ENCODE data around the gene FBXL17. TPM values are rescaled to one million over a fixed set of nuclear protein-coding genes. Genes with fewer than 3 reads are reported as not detected.

FBXL17 gene
- polyA plus RNA-seq, 2 of the 4 experiments (the other 2 are of a cell fraction), result 8.7 to 9.1 TPM

- TF ChIP-seq USF2 (IDR thresholded peaks at IDR 0.05) (no peak), MAZ (IDR thresholded peaks at IDR 0.05; ENCODE audit: borderline replicate concordance, low read depth, low read length) (no peak), ELK1 (IDR thresholded peaks at IDR 0.05; ENCODE audit: low read depth, low read length) (no peak), E2F6 (IDR thresholded peaks at IDR 0.05; ENCODE audit: borderline replicate concordance, low read depth) (no peak), EP300 (IDR thresholded peaks at IDR 0.05) (no peak), CBX8 (IDR thresholded peaks at IDR 0.05) (no peak), POLR2A (IDR thresholded peaks at IDR 0.05; ENCODE audit: low read length) (no peak), HOXA7 (CRISPR knock-in tag; IDR thresholded peaks at IDR 0.05) (no peak), NPAS2 (CRISPR knock-in tag; IDR thresholded peaks at IDR 0.05; ENCODE audit: borderline replicate concordance) (no peak), ZC3H11A (IDR thresholded peaks at IDR 0.05) (no peak), JUN (IDR thresholded peaks at IDR 0.05) (no peak), TFCP2L1 (CRISPR knock-in tag; IDR thresholded peaks at IDR 0.05) (no peak), NFE2L2 (conservative IDR thresholded peaks at IDR 0.05; ENCODE audit: low read length) (no peak), HES2 (IDR thresholded peaks at IDR 0.05) (no peak), MAFK (IDR thresholded peaks at IDR 0.05; ENCODE audit: partially characterized antibody) (no peak)
- ChIA-PET POLR2A (no interaction called here), CTCF (interaction anchor here (1.0 kb wide), 1 partner anchor 11 kb away, joined by 9 read pairs; no protein-coding TSS in a partner anchor)
- FAIRE-seq (no peak), DNase-seq (ENCODE audit: low read depth in 1 of 2, low spot score in 1 of 2) (no peak), ATAC-seq (no peak)
- Histone ChIP-seq H3K4me3 (no peak overlapping the region), H3K27ac (no peak overlapping the region), H3K4me1 (no peaks in the 10 kb centered on the region), H3K4me2 (no peak overlapping the region), H3K9me3 (no peaks in the 10 kb centered on the region)
- 96% methylated on average over 2 of the region's 2 CpGs for WGBS (ENCODE audit: missing lambda C conversion rate)
Observed at GRCh38 chr5:108083232-108083631, 298.7 kb downstream of the FBXL17 start.

- DNase-seq (ENCODE audit: low read depth in 1 of 2, low spot score in 1 of 2) (no peak), ATAC-seq (no peak), FAIRE-seq (no peak)
- H3K4me3 ChIP-seq, result no peak overlapping the region
- TF ChIP-seq FOSL2 (IDR thresholded peaks at IDR 0.05), result no peak
- TF ChIP-seq FOSL2 (CRISPR knock-in tag; IDR thresholded peaks at IDR 0.05), result no peak
- TF ChIP-seq EHF (CRISPR knock-in tag; IDR thresholded peaks at IDR 0.05), result no peak
- peak; percentile 89 for TF ChIP-seq MAFK (IDR thresholded peaks at IDR 0.05; ENCODE audit: partially characterized antibody)
- H3K9me3 ChIP-seq, result no peaks in the 10 kb centered on the region
- POLR2A ChIA-PET, result no interaction called here
- H3K4me1 ChIP-seq, result no peaks in the 10 kb centered on the region
- CTCF ChIA-PET, result no interaction called here
- no peak overlapping the region for H3K4me2 ChIP-seq
- H3K27ac ChIP-seq, result no peak overlapping the region
- 86% methylated on average over 3 of the region's 3 CpGs for WGBS (ENCODE audit: missing lambda C conversion rate)
Observed at GRCh38 chr5:108081707-108082106, 300.2 kb downstream of the FBXL17 start.

GRCh38 chr5:108079753-108080152 lies 302.1 kb downstream of the FBXL17 start:
- ATAC-seq (peak in 1 of 2 experiments; percentile 38; a peak in 1 of 6 replicates), DNase-seq (ENCODE audit: low read depth in 1 of 2, low spot score in 1 of 2) (no peak), FAIRE-seq (no peak)

GRCh38 chr5:108078882-108079281 lies 303.0 kb downstream of the FBXL17 start:
- no peak overlapping the region for H3K27ac ChIP-seq
- no peak for FAIRE-seq
- POLR2A ChIA-PET, result no interaction called here
- DNase-seq (ENCODE audit: low read depth in 1 of 2, low spot score in 1 of 2), result no peak
- no peak overlapping the region for H3K4me3 ChIP-seq
- no peak overlapping the region for H3K4me2 ChIP-seq
- no peak for ATAC-seq
- H3K9me3 ChIP-seq, result no peaks in the 10 kb centered on the region
- WGBS (ENCODE audit: missing lambda C conversion rate), result 96% methylated on average over 1 of the region's 1 CpG
- no peaks in the 10 kb centered on the region for H3K4me1 ChIP-seq
- TF ChIP-seq ZSCAN20 (CRISPR knock-in tag; IDR thresholded peaks at IDR 0.05) (no peak), JUN (IDR thresholded peaks at IDR 0.05) (no peak), RCOR1 (IDR thresholded peaks at IDR 0.05; ENCODE audit: low read depth, low read length) (no peak), ATOH8 (CRISPR knock-in tag; IDR thresholded peaks at IDR 0.05; ENCODE audit: low read depth) (no peak), NPAS2 (CRISPR knock-in tag; IDR thresholded peaks at IDR 0.05; ENCODE audit: borderline replicate concordance) (no peak), PHF8 (IDR thresholded peaks at IDR 0.05; ENCODE audit: borderline replicate concordance, low read depth) (no peak), MYC (IDR thresholded peaks at IDR 0.05; ENCODE audit: borderline replicate concordance, low read length) (no peak), MAFK (IDR thresholded peaks at IDR 0.05; ENCODE audit: partially characterized antibody) (no peak), SMC3 (IDR thresholded peaks at IDR 0.05) (no peak)
- CTCF ChIA-PET, result no interaction called here

More at GRCh38 chr5:108079753-108080152, 302.1 kb downstream of the FBXL17 start:
- H3K9me3 ChIP-seq, result no peaks in the 10 kb centered on the region
- ChIA-PET POLR2A (no interaction called here), CTCF (no interaction called here)
- no peaks in the 10 kb centered on the region for H3K4me1 ChIP-seq
- no peak overlapping the region for H3K4me3 ChIP-seq
- H3K27ac ChIP-seq, result no peak overlapping the region
- no peak overlapping the region for H3K4me2 ChIP-seq
- TF ChIP-seq CHD2 (IDR thresholded peaks at IDR 0.05; ENCODE audit: low read length, partially characterized antibody) (no peak), HDAC2 (IDR thresholded peaks at IDR 0.05) (no peak), EP300 (IDR thresholded peaks at IDR 0.05) (no peak), HOXB5 (CRISPR knock-in tag; IDR thresholded peaks at IDR 0.05) (no peak), NFE2L2 (conservative IDR thresholded peaks at IDR 0.05; ENCODE audit: low read length) (no peak)

Measured in A549 (cell line).